ENCODE data around the gene ACTR2. TPM values are rescaled to one million over a fixed set of nuclear protein-coding genes. Genes with fewer than 3 reads are reported as not detected.
A peak's percentile ranks its signal among the peaks of the same experiment; 100 is the strongest.

The ACTR2 gene
- total RNA-seq, 4 donors from 2014 or later, result 41.5 to 56.9 (median 49.8) TPM

- TF ChIP-seq POLR2AphosphoS5 (IDR thresholded peaks at IDR 0.05), result no peak
- WGBS, result 70% methylated on average over 4 of the region's 4 CpGs
- Histone ChIP-seq H3K36me3 (peaks cover 23% of the 10 kb centered on the region), H3K27ac (no peak overlapping the region), H3K9me3 (no peaks in the 10 kb centered on the region), H3K4me3 (no peak overlapping the region), H3K4me1 (no peaks in the 10 kb centered on the region), H3K27me3 (no peaks in the 10 kb centered on the region)
- DNase-seq (ENCODE audit: low spot score in 2 of 2), result no peak
Measured at GRCh38 chr2:65275141-65275915, 47.7 kb downstream of the ACTR2 start.

GRCh38 chr2:65276609-65277008 lies 49.0 kb downstream of the ACTR2 start:
- DNase-seq (ENCODE audit: low spot score in 2 of 2), result no peak
- no peak for TF ChIP-seq EP300 (IDR thresholded peaks at IDR 0.05)
- no peak for TF ChIP-seq POLR2A (IDR thresholded peaks at IDR 0.05)
- TF ChIP-seq CTCF (IDR thresholded peaks at IDR 0.05), result no peak
- no peak for TF ChIP-seq POLR2AphosphoS5 (IDR thresholded peaks at IDR 0.05)
- Histone ChIP-seq H3K27ac (no peak overlapping the region), H3K36me3 (peaks cover 16% of the 10 kb centered on the region), H3K4me3 (no peak overlapping the region), H3K9me3 (no peaks in the 10 kb centered on the region), H3K27me3 (no peaks in the 10 kb centered on the region), H3K4me1 (peaks cover 3% of the 10 kb centered on the region)
- WGBS, result 73% methylated on average over 5 of the region's 5 CpGs

GRCh38 chr2:65277118-65277517 lies 49.5 kb downstream of the ACTR2 start:
- 69% methylated on average over 3 of the region's 3 CpGs for WGBS
- peak in 1 of 2 donors; percentile 8 for DNase-seq (ENCODE audit: low spot score in 2 of 2)
- peaks cover 11% of the 10 kb centered on the region for H3K36me3 ChIP-seq
- H3K4me3 ChIP-seq, result no peak overlapping the region
- TF ChIP-seq POLR2A (IDR thresholded peaks at IDR 0.05), result no peak
- no peak for TF ChIP-seq CTCF (IDR thresholded peaks at IDR 0.05)
- no peak for TF ChIP-seq EP300 (IDR thresholded peaks at IDR 0.05)
- no peak for TF ChIP-seq POLR2AphosphoS5 (IDR thresholded peaks at IDR 0.05)
- H3K27ac ChIP-seq, result no peak overlapping the region
- no peaks in the 10 kb centered on the region for H3K27me3 ChIP-seq
- no peaks in the 10 kb centered on the region for H3K9me3 ChIP-seq
- peaks cover 6% of the 10 kb centered on the region for H3K4me1 ChIP-seq

- Histone ChIP-seq H3K4me1 (peaks cover 11% of the 10 kb centered on the region), H3K4me3 (no peak overlapping the region), H3K36me3 (peaks cover 5% of the 10 kb centered on the region), H3K27ac (no peak overlapping the region), H3K9me3 (no peaks in the 10 kb centered on the region), H3K27me3 (no peaks in the 10 kb centered on the region)
- TF ChIP-seq EP300 (IDR thresholded peaks at IDR 0.05) (no peak), POLR2A (IDR thresholded peaks at IDR 0.05) (no peak), POLR2AphosphoS5 (IDR thresholded peaks at IDR 0.05) (no peak), CTCF (IDR thresholded peaks at IDR 0.05) (no peak)
- peak in 1 of 2 donors; percentile 18 for DNase-seq (ENCODE audit: low spot score in 2 of 2)
- 85% methylated on average over 5 of the region's 5 CpGs for WGBS
Measured at GRCh38 chr2:65277791-65278483, 50.3 kb downstream of the ACTR2 start.

- TF ChIP-seq CTCF (IDR thresholded peaks at IDR 0.05), result no peak
- 54% methylated on average over 6 of the region's 6 CpGs for WGBS
- no peaks in the 10 kb centered on the region for H3K9me3 ChIP-seq
- no peak for DNase-seq (ENCODE audit: low spot score in 2 of 2)
- H3K4me3 ChIP-seq, result no peak overlapping the region
- H3K4me1 ChIP-seq, result peaks cover 11% of the 10 kb centered on the region
- no peaks in the 10 kb centered on the region for H3K36me3 ChIP-seq
- H3K27me3 ChIP-seq, result no peaks in the 10 kb centered on the region
- H3K27ac ChIP-seq, result no peak overlapping the region
Measured at GRCh38 chr2:65278531-65278981, 50.9 kb downstream of the ACTR2 start.
